ENCODE measurements around the gene PJA2. TPM values are rescaled to one million over a fixed set of nuclear protein-coding genes. Genes with fewer than 3 reads are reported as not detected.
"Not testable (repeated sequence)": the region's sequence is repeated elsewhere in the genome, so short reads cannot be mapped to it uniquely, and the experiment has no call there.

PJA2 gene
- polyA plus RNA-seq, 4 donors, result 126 to 159 (median 155) TPM

DNA sequence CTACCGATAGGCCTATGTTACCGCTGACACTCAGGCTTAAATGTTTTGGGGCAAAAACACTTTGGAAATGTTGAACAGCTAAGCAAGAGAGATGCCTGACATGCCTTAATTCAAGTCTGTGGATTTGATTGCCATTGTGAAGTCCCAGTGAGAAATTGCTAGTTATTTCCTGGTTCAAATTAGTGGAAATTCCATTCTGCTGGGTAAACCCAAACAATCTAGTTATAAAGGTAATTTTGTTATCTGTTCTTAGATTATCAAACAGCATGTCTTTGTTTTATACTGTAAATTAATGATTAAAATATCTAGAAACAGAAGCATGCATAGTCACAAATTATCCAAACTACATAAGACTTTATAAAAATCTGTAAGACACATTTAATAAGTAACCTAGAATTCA, 96.6 kb downstream of the PJA2 start:
- DNase-seq (ENCODE audit: low read depth in 4 of 4, low spot score in 3 of 4), result no peak

DNA sequence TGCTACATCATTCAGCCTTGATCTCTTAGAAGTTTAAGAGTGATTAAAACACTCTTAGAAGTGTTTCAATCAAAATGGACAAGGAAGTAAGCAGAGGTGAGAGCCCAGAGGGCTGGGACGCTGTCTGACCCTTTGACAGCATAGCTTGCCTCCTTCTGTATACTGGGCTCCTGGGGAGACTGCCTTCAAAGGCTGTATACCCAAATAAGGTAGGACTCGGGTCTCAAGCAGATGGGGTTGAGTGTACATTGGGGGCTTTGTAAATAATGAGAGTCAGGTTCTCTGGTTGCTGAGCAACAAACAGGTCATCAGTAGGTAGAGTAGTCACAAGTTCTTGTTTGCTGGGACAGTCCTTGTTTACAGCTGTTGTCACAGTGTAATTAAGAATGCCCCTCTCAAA, 97.1 kb downstream of the PJA2 start:
- no peak for DNase-seq (ENCODE audit: low read depth in 4 of 4, low spot score in 3 of 4)

DNA sequence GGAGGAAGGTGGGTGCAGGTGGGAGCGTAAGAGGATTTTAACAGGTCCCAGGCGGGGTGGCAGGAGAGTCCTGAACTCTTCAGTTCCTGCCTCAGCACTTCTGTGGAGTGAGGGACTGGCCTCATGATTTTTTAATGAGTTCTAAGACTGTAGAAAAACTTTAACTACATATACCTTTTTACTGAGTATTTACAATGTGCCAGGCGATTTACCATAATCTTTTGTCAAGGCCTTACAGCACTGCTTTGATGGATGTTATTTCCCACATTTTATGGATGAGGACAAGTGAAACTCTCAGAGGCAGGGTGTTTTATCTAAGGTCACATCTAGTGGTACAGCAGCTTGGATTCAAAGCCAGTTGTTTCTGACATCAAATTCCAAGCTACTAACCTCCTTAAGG, 99.5 kb downstream of the PJA2 start:
- DNase-seq (ENCODE audit: low read depth in 4 of 4, low spot score in 3 of 4), result no peak

DNA sequence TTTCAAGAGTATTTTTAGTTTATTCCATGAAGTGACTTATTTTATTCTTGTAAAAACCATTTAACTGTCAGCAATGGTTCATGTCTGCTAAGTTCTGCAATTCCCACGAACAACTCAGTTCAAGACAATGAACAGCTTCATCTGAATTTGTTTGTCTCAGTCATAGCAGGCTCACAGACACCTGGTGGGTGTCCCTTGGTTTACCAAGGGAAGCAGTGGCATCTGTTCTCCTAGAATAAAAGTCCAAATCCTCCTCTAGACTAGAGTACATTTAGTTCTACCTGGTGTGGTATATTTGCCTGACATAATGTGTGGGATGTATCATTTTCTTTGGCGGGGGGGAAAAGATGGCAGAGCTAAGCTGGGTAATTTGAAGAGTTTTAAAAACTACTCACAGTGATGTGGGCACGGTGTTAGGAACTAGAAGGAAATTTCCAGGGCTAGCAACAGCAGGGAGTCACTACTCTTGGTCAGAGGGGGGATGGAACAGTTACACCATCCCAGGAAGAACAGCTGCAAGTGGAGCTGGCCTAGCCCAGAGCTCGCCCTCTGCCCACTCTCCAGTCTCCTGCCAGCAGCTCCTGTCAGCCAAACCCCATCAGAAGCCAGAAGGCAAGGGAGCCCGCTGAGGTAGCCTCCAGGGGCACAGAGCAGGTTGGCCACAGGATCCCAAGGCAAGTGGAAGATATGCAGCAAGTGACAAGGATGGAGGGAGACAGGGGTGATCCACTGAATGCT, 100.3 kb downstream of the PJA2 start:
- no peak for DNase-seq (ENCODE audit: low read depth in 4 of 4, low spot score in 3 of 4)

DNA sequence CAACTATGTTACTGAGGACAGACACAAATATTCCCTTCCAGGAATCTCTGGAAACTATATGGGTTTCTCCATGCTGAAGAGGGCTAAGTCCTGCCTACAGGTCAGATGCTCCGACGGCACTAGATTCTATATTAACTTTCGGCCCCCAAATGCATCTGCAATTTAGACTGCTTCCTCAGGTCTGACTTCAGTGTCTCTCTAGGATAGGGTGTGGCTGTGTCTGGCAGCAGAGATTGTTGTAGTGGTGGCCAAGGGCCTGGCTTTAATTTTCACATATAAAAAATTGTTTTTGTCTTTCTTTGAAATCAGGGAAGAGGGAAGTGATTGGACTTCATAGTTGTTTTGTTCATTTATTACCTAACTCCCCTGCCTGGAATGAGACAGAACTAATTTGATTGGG, 101.8 kb downstream of the PJA2 start:
- DNase-seq (ENCODE audit: low read depth in 4 of 4, low spot score in 3 of 4), result no peak

DNA sequence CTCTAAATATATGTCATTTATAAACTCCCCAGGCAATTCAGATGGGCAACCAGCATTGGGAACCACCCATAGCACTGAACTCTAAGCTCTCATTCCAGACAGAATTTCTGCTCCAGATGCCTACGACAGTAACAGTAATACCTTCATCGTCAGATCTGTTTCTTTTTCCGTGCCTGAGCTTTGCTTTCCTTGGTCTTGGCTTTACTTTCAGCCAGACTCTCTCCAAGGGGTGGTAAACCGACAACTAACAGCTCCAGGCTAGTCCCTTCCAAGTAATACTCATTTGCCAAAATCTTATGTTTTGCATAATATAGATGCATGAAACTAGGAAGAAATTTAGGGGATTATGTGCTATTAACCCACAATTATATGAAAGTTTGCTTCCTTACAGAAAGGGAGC, 102.3 kb downstream of the PJA2 start:
- no peak for DNase-seq (ENCODE audit: low read depth in 4 of 4, low spot score in 3 of 4)

DNA sequence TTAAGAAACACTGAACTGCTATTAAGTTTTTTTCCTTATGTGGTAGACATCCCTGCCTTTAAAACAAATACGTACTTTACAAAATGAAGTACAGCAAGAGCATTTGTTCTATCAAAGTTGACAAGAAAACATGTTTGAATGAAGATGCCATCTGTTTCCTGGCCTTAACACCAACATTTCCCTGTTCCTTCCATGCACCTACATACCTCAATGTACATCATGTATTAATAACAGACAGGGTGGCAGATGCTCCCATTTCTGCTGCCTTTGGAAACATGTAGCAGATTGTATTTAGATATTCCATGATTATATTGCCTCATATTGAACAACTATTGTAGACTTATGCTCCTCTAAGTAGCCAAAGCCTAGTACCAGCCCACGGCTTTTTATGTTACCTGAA, 104.4 kb downstream of the PJA2 start:
- no peak for DNase-seq (ENCODE audit: low read depth in 4 of 4, low spot score in 3 of 4)

DNA sequence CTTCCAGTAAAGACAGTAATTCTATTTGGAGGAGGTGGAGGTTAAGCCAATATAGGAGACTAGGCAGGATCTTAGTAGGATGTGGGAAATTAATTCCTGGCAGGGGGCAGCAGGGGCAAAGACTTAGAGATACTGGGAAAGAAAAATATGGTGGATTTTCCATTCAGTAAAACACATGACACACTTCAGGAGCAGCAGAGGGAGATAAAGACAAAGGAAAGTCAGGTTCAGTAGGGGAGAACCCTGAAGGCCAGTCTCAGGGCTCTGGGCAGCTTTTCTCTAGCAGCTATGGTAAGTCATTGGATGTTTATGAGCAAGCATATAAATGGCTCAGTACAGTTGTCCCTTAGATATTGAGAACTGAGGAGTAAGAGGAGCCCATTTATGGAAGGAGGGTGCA, 105.5 kb downstream of the PJA2 start:
- no peak for DNase-seq (ENCODE audit: low read depth in 4 of 4, low spot score in 3 of 4)

DNA sequence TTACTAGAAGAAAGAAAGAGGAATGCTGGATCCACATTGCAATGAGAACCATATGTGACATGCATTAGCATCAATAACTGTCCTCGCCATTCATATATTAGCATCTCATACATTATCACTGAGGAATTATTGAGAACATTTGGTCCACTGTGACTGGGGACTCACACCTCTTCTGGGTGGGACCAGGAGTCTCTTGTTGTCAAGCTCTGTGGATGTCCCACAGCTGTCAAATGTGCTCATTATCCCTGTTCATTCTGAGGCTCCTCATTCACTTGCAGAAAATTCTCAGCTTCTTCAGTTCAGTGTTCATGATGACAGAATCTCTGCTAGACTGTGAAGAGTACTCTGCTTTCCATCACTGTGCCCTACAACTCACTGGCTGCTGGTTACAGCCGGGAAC, 109.4 kb downstream of the PJA2 start:
- no peak for DNase-seq (ENCODE audit: low read depth in 4 of 4, low spot score in 3 of 4)

DNA sequence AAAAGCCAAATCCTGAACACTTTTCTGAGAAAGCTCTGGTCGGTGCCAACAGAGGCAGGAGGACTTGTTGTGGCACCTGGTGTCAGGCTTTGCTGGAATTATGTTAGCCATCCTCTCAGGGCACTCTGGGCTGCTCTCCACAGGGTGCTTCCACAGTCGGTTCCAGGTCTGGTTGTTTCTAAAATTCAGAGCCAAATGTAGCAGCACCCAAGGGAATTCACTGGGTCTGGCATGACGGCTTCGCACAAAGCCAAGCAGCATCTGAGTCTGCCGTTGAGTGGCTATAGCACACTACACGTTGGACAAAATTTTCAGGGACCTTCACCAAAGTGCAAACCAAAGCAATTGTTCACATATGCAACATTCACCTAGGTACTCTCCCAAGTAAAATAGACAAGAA, 110.2 kb downstream of the PJA2 start:
- DNase-seq (ENCODE audit: low read depth in 4 of 4, low spot score in 3 of 4), result no peak

DNA sequence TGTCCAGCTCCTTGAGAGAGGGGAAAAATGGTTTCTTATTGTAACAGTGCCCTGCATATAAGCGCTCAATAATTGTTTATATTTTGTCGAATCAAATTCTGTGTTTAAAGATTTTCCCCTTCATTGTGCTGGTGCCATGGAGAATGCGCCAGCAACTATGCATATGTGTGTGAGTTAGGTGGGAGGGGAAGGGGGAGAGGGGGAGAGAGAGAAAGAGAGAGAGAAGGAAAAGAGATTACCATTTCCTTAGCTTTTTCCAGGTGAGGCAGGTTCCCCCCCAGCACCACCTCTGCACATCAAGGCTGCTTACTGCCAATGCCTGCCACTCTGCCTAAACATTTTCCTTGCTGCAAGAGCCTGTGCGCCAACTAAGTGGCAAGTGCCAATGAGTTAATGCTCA, 111.0 kb downstream of the PJA2 start:
- DNase-seq (ENCODE audit: low read depth in 4 of 4, low spot score in 3 of 4), result no peak

DNA sequence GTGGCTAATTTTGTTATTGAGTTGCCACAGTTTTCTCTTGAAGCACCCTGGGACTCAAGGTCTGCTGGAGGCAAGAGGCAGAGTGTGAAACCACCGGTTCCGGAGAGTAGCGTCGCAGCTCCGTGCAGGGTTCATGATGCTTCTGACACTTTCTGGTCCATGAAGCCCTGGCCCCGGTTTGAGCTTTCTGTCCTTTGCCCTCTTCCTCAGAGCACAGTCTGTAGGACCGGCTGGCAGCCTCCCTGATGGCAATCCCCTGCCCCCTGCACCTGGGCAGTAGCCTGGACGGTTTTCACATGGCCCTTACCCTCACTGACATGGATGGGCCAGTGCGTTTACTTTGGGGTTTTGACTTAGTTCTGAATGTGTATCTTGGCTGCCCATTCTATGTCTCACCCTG, 111.9 kb downstream of the PJA2 start:
- no peak for DNase-seq (ENCODE audit: low read depth in 4 of 4, low spot score in 3 of 4)

DNA sequence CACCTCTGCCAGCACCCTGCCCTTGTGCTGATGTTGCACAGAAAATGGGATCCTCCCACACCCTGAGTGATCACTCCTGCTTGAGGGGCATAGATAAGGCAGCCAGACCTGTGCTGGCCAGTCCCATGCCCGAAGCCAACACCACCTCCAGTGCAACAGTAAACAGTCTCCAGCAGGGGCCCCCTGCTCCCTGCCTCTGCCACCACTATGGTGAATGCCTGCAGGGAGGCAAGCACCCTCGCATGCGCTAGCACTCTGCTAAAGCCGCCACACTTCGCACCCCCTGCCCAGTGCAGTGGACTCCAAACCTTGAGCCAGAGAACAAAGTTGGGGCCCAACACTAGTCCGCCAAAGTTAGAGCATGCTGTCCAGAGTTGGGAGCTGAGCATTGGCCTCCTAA, 118.7 kb downstream of the PJA2 start:
- DNase-seq (ENCODE audit: low read depth in 4 of 4, low spot score in 3 of 4), result no peak

DNA sequence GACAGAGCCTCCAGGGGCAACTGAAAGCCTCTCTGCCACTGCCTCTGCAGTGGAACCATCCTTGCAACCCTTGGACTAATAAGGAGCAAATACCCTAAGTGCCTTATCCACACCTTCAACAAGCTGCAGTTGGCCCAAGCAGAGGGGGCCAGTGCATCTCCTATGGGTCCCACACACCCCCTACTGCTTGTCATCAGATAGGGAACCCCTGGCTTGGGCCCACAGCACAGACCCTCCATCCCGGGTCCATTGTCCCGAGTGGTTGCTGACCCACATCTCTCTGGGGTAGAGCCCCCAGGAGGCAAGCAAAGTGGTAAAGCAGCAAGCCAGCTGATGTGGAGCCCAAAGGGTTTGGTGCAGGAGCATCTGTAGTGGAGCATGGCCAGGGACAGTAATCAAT, 119.5 kb downstream of the PJA2 start:
- no peak for DNase-seq (ENCODE audit: low read depth in 4 of 4, low spot score in 3 of 4)

DNA sequence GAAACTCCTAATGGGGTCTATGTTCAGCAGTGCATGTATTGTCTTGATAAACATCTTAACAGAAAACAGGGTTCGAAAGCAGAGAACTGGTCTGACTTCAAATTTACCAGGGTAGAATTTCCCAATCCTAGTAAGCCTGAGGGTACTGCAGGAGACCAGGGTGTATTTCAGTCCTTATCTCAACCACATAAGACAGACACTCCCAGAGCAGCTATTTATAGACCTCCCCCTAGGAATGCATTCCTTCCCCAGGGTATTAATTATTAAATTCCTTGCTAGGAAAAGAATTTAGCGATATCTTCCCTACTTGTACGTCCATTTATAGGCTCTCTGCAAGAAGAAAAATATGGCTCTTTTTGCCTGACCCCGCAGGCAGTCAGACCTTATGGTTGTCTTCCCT, 123.1 kb downstream of the PJA2 start:
- DNase-seq (ENCODE audit: low read depth in 4 of 4, low spot score in 3 of 4), result not testable (repeated sequence)

All from right renal pelvis (tissue), 4 donors.